A549 (cell line): Measurements from ENCODE around the gene RPS6KA2. TPM values are rescaled to one million over a fixed set of nuclear protein-coding genes. Genes with fewer than 3 reads are reported as not detected.

Experiments used
- ATAC-seq, 2 experiments: fragments of 200-7000 bp in 1 of 2; fragments of >200 bp in 1 of 2; cut with Nextera tagmentation in 1 of 2; cut with Tn5 transposase in 1 of 2; 3 replicates each; pipeline versions ENCODE4 v1.8.0 to v1.9.1; 2018 to 2020; ENCODE audit warnings: mild to moderate bottlenecking in 1 of 2, moderate library complexity in 1 of 2
- CTCF ChIA-PET: fragments of 300-600 bp; sonication (Branson Sonifier 250); formaldehyde crosslinking; extraction: SDS; loops from one replicate; lab custom pipeline; 2021; ENCODE audit warnings: antibody characterized with exemption, inconsistent platforms; lab: Yijun Ruan, JAX
- POLR2A ChIA-PET: fragments of 350-600 bp; formaldehyde crosslinking; extraction: SDS; loops from one replicate; lab custom pipeline; 2021; ENCODE audit warnings: antibody characterized with exemption, inconsistent platforms; lab: Yijun Ruan, JAX
- DNase-seq, 2 experiments: peaks; one replicate each; pipeline versions ENCODE4 v3.0.0 to v3.0.0-alpha.2; 2011 to 2016; ENCODE audit warnings: low read depth in 1 of 2, low spot score in 1 of 2
- FAIRE-seq: peaks from 2 replicates; lab custom pipeline; 2011; peaks lifted over from hg19 to GRCh38; lab: Jason Lieb, UNC
- H3K27ac ChIP-seq, 2 experiments: fragments of >200 bp; sonication (Bioruptor Twin); formaldehyde crosslinking; 3 replicates each; pipeline ENCODE4 v1.5.1; 2016 to 2017
- H3K4me1 ChIP-seq: fragments of >200 bp; sonication (Bioruptor Twin); formaldehyde crosslinking; 3 replicates; pipeline ENCODE4 v1.6.1; 2016
- H3K4me2 ChIP-seq: fragments of >200 bp; sonication (Bioruptor Twin); formaldehyde crosslinking; 3 replicates; pipeline ENCODE4 v1.6.1; 2016
- H3K4me3 ChIP-seq: fragments of >200 bp; sonication (Bioruptor Twin); formaldehyde crosslinking; 3 replicates; pipeline ENCODE4 v1.5.1; 2016
- H3K9me3 ChIP-seq: fragments of >200 bp; sonication (Bioruptor Twin); formaldehyde crosslinking; 3 replicates; pipeline ENCODE4 v1.6.1; 2016
- CBX2 ChIP-seq: fragments of 200-600 bp; sonication (generic); IDR thresholded peaks from 2 replicates; pipeline ENCODE4 v1.6.1; 2016; ENCODE audit warnings: low read depth, mild to moderate bottlenecking, borderline replicate concordance
- CBX8 ChIP-seq: fragments of 200-600 bp; sonication (generic); IDR thresholded peaks from 2 replicates; pipeline ENCODE4 v1.6.1; 2016
- CEBPB ChIP-seq, 2 experiments: fragments of >200 bp in 1 of 2; sonication (Bioruptor Twin) in 1 of 2; formaldehyde crosslinking in 1 of 2; IDR thresholded peaks; 2 replicates each; pipeline ENCODE4 v1.6.1; 2012 to 2016
- CHD2 ChIP-seq: fragments of 150-350 bp; IDR thresholded peaks from 2 replicates; pipeline ENCODE4 v1.6.1; 2014; ENCODE audit warnings: low read length; ENCODE audit not compliant: partially characterized antibody
- EHMT2 ChIP-seq: fragments of 200-600 bp; sonication (generic); IDR thresholded peaks from 2 replicates; pipeline ENCODE4 v1.6.1; 2016; ENCODE audit warnings: antibody characterized with exemption, low read depth, mild to moderate bottlenecking, moderate library complexity
- FOSB ChIP-seq: fragments of 250-450 bp; sonication (Bioruptor Pico); IDR thresholded peaks from 2 replicates; pipeline ENCODE4 v1.5.0; 2020; ENCODE audit warnings: mild to moderate bottlenecking, moderate library complexity
- FOSL2 ChIP-seq, 2 experiments: fragments of 450-650 bp in 1 of 2; fragments of >200 bp in 1 of 2; sonication (Bioruptor Twin) in 1 of 2; formaldehyde crosslinking; IDR thresholded peaks; 2 replicates each; pipeline versions ENCODE4 v1.5.0 to v1.6.1; 2016 to 2020; ENCODE audit warnings: mild to moderate bottlenecking in 1 of 2, moderate library complexity in 1 of 2
- HEYL ChIP-seq: fragments of 250-450 bp; sonication (Bioruptor Pico); IDR thresholded peaks from 2 replicates; pipeline ENCODE4 v1.8.0; 2021; ENCODE audit warnings: mild to moderate bottlenecking, moderate library complexity
- HOXA7 ChIP-seq: fragments of 250-450 bp; sonication (Bioruptor Pico); IDR thresholded peaks from 2 replicates; pipeline ENCODE4 v1.5.0; 2020; ENCODE audit warnings: mild to moderate bottlenecking, moderate library complexity
- HOXB5 ChIP-seq: fragments of 250-450 bp; sonication (Bioruptor Pico); IDR thresholded peaks from 2 replicates; pipeline ENCODE4 v1.5.0; 2020; ENCODE audit warnings: mild to moderate bottlenecking, moderate library complexity
- JUNB ChIP-seq: fragments of >200 bp; sonication (Bioruptor Twin); formaldehyde crosslinking; IDR thresholded peaks from 2 replicates; pipeline ENCODE4 v1.6.1; 2016
- KDM5A ChIP-seq: fragments of 200-600 bp; sonication (generic); IDR thresholded peaks from 2 replicates; pipeline ENCODE4 v1.6.1; 2016; ENCODE audit warnings: antibody characterized with exemption, mild to moderate bottlenecking
- MAFK ChIP-seq: fragments of 450-650 bp; IDR thresholded peaks from 2 replicates; pipeline ENCODE4 v1.6.1; 2014; ENCODE audit not compliant: partially characterized antibody
- NFE2L2 ChIP-seq: fragments of 150-350 bp; conservative IDR thresholded peaks from 2 replicates; pipeline ENCODE4 v1.6.1; 2014; ENCODE audit warnings: low read length
- NR3C1 ChIP-seq: fragments of >200 bp; sonication (Bioruptor Twin); formaldehyde crosslinking; IDR thresholded peaks from 3 replicates; pipeline ENCODE4 v1.6.1; 2017
- RARB ChIP-seq: fragments of 250-450 bp; sonication (Bioruptor Pico); IDR thresholded peaks from 2 replicates; pipeline ENCODE4 v1.8.0; 2021; ENCODE audit warnings: mild to moderate bottlenecking, moderate library complexity
- RFX5 ChIP-seq: fragments of 450-650 bp; IDR thresholded peaks from 2 replicates; pipeline ENCODE4 v1.7.1; 2014; ENCODE audit warnings: antibody characterized with exemption, mild to moderate bottlenecking, moderate library complexity
- TP53 ChIP-seq: fragments of 250-450 bp; sonication (Bioruptor Pico); IDR thresholded peaks from 2 replicates; pipeline ENCODE4 v1.5.0; 2021; ENCODE audit warnings: mild to moderate bottlenecking, moderate library complexity
- WGBS: methylation state at CpG from one replicate; pipeline ENCODE4 v1.1.6; 2017; ENCODE audit errors: missing lambda C conversion rate; 5-methylcytosine and 5-hydroxymethylcytosine counted together
- polyA plus RNA-seq, 4 experiments: library from polyadenylated mRNA; depleted of rRNA in 3 of 4; stranded (reverse); fragments of >200 nt; fragmentation: RNase III in 1 of 4; extraction: RNeasy Plus Mini Kit Qiagen cat#74134 plus additional on column Dnase treatment in 1 of 4; gene quantifications; 2 replicates in 3 of 4; 3 replicates in 1 of 4; pipeline ENCODE4 v1.2.3, GENCODE V29; 2011 to 2017
- TF ChIP-seq, protein P1 (sequence below): IDR thresholded peaks from 2 replicates; pipeline ENCODE4 v1.6.1; 2012
- TF ChIP-seq, protein P2 (sequence below): fragments of 250-450 bp; sonication (Bioruptor Pico); IDR thresholded peaks from 2 replicates; pipeline ENCODE4 v1.5.0; 2021; ENCODE audit warnings: mild to moderate bottlenecking, moderate library complexity, borderline replicate concordance
- TF ChIP-seq, protein P3 (sequence below): fragments of >200 bp; sonication (Bioruptor Twin); formaldehyde crosslinking; IDR thresholded peaks from 3 replicates; pipeline ENCODE4 v1.5.1; 2016
- TF ChIP-seq, protein P4 (sequence below): fragments of 150-350 bp; IDR thresholded peaks from 2 replicates; pipeline ENCODE4 v1.6.1; 2014; ENCODE audit warnings: low read depth, mild to moderate bottlenecking, low read length
- TF ChIP-seq, protein P5 (sequence below): fragments of 200-600 bp; sonication (generic); IDR thresholded peaks from 2 replicates; pipeline ENCODE4 v1.6.1; 2016; ENCODE audit warnings: antibody characterized with exemption, mild to moderate bottlenecking, moderate library complexity
- TF ChIP-seq, protein P6 (sequence below): IDR thresholded peaks from 2 replicates; pipeline ENCODE4 v1.6.1; 2012
- TF ChIP-seq, protein P7 (sequence below): fragments of >200 bp; sonication (Bioruptor Twin); formaldehyde crosslinking; IDR thresholded peaks from 3 replicates; pipeline ENCODE4 v1.6.1; 2016

Gene RPS6KA2
- polyA plus RNA-seq, 2 of the 4 experiments (the other 2 are of a cell fraction) = 0.19 TPM; not detected in 1

DNA sequence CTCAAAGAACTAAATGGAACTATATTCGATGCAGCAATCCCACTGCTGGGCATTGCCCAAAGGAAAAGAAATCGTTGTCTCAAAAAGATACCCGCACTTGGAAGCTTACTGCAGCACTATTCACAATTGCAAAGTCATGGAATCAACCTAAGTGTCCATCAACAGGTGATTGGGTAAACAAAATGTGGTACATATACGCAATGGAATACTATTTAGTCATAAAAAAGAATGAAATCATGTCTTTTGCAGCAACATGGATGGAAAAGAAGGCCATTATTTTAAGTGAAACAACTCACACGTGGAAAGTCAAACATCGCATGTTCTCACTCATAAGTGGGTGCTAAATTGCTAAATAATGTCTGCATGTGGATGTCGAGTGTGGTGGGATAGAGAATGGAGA lies 173.4 kb downstream of the RPS6KA2 start:
- WGBS = 63% methylated on average over 7 of the region's 7 CpGs
- no peak overlapping the region for H3K4me3 ChIP-seq
- ChIA-PET POLR2A (no interaction called here), CTCF (no interaction called here)
- no peak for TF ChIP-seq JUNB
- TF ChIP-seq, protein P1, sequence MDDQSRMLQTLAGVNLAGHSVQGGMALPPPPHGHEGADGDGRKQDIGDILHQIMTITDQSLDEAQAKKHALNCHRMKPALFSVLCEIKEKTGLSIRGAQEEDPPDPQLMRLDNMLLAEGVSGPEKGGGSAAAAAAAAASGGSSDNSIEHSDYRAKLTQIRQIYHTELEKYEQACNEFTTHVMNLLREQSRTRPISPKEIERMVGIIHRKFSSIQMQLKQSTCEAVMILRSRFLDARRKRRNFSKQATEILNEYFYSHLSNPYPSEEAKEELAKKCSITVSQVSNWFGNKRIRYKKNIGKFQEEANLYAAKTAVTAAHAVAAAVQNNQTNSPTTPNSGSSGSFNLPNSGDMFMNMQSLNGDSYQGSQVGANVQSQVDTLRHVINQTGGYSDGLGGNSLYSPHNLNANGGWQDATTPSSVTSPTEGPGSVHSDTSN = no peak
- TF ChIP-seq, protein P2, sequence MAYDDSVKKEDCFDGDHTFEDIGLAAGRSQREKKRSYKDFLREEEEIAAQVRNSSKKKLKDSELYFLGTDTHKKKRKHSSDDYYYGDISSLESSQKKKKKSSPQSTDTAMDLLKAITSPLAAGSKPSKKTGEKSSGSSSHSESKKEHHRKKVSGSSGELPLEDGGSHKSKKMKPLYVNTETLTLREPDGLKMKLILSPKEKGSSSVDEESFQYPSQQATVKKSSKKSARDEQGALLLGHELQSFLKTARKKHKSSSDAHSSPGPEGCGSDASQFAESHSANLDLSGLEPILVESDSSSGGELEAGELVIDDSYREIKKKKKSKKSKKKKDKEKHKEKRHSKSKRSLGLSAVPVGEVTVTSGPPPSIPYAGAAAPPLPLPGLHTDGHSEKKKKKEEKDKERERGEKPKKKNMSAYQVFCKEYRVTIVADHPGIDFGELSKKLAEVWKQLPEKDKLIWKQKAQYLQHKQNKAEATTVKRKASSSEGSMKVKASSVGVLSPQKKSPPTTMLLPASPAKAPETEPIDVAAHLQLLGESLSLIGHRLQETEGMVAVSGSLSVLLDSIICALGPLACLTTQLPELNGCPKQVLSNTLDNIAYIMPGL = no peak
- no peak for TF ChIP-seq MAFK
- TF ChIP-seq, protein P3, sequence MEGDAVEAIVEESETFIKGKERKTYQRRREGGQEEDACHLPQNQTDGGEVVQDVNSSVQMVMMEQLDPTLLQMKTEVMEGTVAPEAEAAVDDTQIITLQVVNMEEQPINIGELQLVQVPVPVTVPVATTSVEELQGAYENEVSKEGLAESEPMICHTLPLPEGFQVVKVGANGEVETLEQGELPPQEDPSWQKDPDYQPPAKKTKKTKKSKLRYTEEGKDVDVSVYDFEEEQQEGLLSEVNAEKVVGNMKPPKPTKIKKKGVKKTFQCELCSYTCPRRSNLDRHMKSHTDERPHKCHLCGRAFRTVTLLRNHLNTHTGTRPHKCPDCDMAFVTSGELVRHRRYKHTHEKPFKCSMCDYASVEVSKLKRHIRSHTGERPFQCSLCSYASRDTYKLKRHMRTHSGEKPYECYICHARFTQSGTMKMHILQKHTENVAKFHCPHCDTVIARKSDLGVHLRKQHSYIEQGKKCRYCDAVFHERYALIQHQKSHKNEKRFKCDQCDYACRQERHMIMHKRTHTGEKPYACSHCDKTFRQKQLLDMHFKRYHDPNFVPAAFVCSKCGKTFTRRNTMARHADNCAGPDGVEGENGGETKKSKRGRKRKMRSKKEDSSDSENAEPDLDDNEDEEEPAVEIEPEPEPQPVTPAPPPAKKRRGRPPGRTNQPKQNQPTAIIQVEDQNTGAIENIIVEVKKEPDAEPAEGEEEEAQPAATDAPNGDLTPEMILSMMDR = no peak
- no peak for TF ChIP-seq FOSL2 (IDR thresholded peaks at IDR 0.05)
- TF ChIP-seq FOSL2 (CRISPR knock-in tag; IDR thresholded peaks at IDR 0.05) = no peak
- TF ChIP-seq TP53 = no peak
- no peaks in the 10 kb centered on the region for H3K4me1 ChIP-seq
- no peaks in the 10 kb centered on the region for H3K9me3 ChIP-seq
- no peak overlapping the region for H3K4me2 ChIP-seq
- FAIRE-seq = no peak
- no peak for ATAC-seq
- H3K27ac ChIP-seq = no peak overlapping the region
- DNase-seq = no peak

DNA sequence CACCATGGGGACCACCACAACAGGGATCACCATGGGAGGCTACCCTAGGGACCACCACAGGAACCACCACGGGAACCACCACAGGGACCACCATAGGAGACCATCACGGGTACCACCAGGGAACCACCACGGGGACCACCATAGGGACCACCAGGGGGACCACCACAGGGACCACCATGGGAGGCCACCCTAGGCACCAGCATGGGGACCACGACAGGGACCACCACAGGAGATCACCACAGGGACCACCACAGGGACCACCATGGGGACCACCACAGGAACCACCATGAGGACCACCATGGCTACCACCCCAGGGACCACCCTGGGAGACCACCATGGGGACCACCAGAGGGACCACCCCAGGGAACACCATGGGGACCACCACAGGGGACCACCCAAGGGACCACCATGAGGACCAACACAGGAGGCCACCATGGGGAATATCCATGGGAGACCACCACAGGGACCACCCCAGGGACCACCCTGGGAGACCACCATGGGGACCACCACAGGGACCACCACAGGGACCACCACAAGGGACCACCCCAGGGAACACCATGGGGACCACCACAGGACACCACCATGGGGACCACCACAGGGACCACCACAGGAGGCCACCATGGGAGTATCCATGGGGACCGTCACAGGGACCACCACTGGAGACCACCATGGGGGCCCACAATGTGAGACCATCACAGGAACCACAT lies 176.7 kb downstream of the RPS6KA2 start:
- TF ChIP-seq FOSB (CRISPR knock-in tag) (no peak), NFE2L2 (no peak), NR3C1 (no peak), CHD2 (no peak), RARB (CRISPR knock-in tag) (no peak), KDM5A (no peak), CBX8 (no peak), HOXA7 (no peak), RFX5 (no peak), CBX2 (no peak), CEBPB (IDR thresholded peaks at IDR 0.05) (no peak), HOXB5 (CRISPR knock-in tag) (no peak), HEYL (no peak), EHMT2 (no peak)
- TF ChIP-seq, protein P4, sequence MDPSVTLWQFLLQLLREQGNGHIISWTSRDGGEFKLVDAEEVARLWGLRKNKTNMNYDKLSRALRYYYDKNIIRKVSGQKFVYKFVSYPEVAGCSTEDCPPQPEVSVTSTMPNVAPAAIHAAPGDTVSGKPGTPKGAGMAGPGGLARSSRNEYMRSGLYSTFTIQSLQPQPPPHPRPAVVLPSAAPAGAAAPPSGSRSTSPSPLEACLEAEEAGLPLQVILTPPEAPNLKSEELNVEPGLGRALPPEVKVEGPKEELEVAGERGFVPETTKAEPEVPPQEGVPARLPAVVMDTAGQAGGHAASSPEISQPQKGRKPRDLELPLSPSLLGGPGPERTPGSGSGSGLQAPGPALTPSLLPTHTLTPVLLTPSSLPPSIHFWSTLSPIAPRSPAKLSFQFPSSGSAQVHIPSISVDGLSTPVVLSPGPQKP = no peak
- TF ChIP-seq, protein P1 = no peak
- TF ChIP-seq, protein P5, sequence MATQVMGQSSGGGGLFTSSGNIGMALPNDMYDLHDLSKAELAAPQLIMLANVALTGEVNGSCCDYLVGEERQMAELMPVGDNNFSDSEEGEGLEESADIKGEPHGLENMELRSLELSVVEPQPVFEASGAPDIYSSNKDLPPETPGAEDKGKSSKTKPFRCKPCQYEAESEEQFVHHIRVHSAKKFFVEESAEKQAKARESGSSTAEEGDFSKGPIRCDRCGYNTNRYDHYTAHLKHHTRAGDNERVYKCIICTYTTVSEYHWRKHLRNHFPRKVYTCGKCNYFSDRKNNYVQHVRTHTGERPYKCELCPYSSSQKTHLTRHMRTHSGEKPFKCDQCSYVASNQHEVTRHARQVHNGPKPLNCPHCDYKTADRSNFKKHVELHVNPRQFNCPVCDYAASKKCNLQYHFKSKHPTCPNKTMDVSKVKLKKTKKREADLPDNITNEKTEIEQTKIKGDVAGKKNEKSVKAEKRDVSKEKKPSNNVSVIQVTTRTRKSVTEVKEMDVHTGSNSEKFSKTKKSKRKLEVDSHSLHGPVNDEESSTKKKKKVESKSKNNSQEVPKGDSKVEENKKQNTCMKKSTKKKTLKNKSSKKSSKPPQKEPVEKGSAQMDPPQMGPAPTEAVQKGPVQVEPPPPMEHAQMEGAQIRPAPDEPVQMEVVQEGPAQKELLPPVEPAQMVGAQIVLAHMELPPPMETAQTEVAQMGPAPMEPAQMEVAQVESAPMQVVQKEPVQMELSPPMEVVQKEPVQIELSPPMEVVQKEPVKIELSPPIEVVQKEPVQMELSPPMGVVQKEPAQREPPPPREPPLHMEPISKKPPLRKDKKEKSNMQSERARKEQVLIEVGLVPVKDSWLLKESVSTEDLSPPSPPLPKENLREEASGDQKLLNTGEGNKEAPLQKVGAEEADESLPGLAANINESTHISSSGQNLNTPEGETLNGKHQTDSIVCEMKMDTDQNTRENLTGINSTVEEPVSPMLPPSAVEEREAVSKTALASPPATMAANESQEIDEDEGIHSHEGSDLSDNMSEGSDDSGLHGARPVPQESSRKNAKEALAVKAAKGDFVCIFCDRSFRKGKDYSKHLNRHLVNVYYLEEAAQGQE = no peak
- TF ChIP-seq, protein P6, sequence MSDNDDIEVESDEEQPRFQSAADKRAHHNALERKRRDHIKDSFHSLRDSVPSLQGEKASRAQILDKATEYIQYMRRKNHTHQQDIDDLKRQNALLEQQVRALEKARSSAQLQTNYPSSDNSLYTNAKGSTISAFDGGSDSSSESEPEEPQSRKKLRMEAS = no peak
- TF ChIP-seq, protein P7, sequence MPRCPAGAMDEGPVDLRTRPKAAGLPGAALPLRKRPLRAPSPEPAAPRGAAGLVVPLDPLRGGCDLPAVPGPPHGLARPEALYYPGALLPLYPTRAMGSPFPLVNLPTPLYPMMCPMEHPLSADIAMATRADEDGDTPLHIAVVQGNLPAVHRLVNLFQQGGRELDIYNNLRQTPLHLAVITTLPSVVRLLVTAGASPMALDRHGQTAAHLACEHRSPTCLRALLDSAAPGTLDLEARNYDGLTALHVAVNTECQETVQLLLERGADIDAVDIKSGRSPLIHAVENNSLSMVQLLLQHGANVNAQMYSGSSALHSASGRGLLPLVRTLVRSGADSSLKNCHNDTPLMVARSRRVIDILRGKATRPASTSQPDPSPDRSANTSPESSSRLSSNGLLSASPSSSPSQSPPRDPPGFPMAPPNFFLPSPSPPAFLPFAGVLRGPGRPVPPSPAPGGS = no peak
- Histone ChIP-seq H3K4me1 (no peaks in the 10 kb centered on the region), H3K9me3 (no peaks in the 10 kb centered on the region), H3K4me3 (no peak overlapping the region), H3K4me2 (no peak overlapping the region), H3K27ac (no peak overlapping the region)
- ChIA-PET CTCF (no interaction called here), POLR2A (no interaction called here)
- FAIRE-seq = no peak
- DNase-seq = no peak
- WGBS = no CpG with 5 or more reads among the region's 5 CpGs
- no peak for ATAC-seq
